GM19023 (cell line): ENCODE data around the gene ANKRD34A.

Experiments used
- ATAC-seq: cut with Tn5 transposase; IDR thresholded peaks from one replicate; pipeline ENCODE4 v1.9.1; 2021; ENCODE audit warnings: mild to moderate bottlenecking, moderate library complexity; ENCODE audit not compliant: unreplicated experiment

The ANKRD34A gene

GRCh38 chr1:145964328-145965118 is at the start of gene ANKRD34A, which contains the start of gene POLR3GL:
Gene ANKRD34A, minus strand, starts transcription at chr1:145964575. Its CDS starts 2,816 bp downstream, at chr1:145961759.
Gene POLR3GL, plus strand, starts transcription at chr1:145964690. Its CDS starts 10,176 bp downstream, at chr1:145974866.
- peak; percentile 90 for ATAC-seq

- ATAC-seq, result no peak
Measured at GRCh38 chr1:146013559-146013922, 49.2 kb upstream of the ANKRD34A start.

GRCh38 chr1:146012703-146013558 is 48.6 kb upstream of the ANKRD34A start:
- ATAC-seq, result no peak

- no peak for ATAC-seq
Measured at GRCh38 chr1:146010126-146010738, 45.9 kb upstream of the ANKRD34A start.

GRCh38 chr1:146007489-146008133 is 43.2 kb upstream of the ANKRD34A start:
- no peak for ATAC-seq

GRCh38 chr1:146001709-146002108 is 37.3 kb upstream of the ANKRD34A start:
- no peak for ATAC-seq

GRCh38 chr1:145999321-146000024 is 35.1 kb upstream of the ANKRD34A start:
- ATAC-seq, result no peak

- ATAC-seq, result no peak
Measured at GRCh38 chr1:145997718-145998023, 33.3 kb upstream of the ANKRD34A start.

- ATAC-seq, result peak; percentile 31
Measured at GRCh38 chr1:145997016-145997717, 32.8 kb upstream of the ANKRD34A start.

- peak; percentile 94 for ATAC-seq
Measured at GRCh38 chr1:145996433-145997015, 32.1 kb upstream of the ANKRD34A start, which contains the start of gene TXNIP. Gene TXNIP, minus strand, starts transcription at chr1:145996579. Its CDS starts 313 bp downstream, at chr1:145996266.

- ATAC-seq, result no peak
Measured at GRCh38 chr1:145995964-145996432, 31.6 kb upstream of the ANKRD34A start.

- no peak for ATAC-seq
Measured at GRCh38 chr1:145995148-145995881, 30.9 kb upstream of the ANKRD34A start.

GRCh38 chr1:145994391-145995120 is 30.2 kb upstream of the ANKRD34A start:
- no peak for ATAC-seq

- ATAC-seq, result no peak
Measured at GRCh38 chr1:145993618-145994390, 29.4 kb upstream of the ANKRD34A start.

GRCh38 chr1:145992958-145993617 is 28.7 kb upstream of the ANKRD34A start:
- no peak for ATAC-seq

- no peak for ATAC-seq
Measured at GRCh38 chr1:145992502-145992936, 28.1 kb upstream of the ANKRD34A start.
